ENCODE results near the gene FSTL4.
"Not testable (repeated sequence)": the region's sequence is repeated elsewhere in the genome, so short reads cannot be mapped to it uniquely, and the experiment has no call there.

The FSTL4 gene

DNA sequence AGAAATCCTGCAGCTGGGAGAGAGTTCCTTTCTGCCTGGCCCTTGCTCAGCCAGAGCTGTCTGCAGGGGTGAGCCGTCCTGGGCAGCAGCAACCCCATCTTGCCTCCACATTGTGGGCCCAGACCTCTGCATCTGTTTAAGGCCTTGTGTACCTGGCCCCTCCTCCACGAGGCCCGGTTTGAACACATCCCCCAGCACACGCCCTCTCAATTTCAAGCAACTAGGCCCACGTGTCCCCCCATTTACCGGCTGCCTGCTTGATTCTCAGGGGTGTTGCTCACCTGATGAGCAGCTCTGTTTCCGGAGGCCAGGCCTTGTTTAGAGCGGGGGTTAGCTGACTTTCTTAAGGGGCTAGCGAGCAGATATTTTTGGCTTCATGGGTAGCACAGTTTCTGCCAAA, 378.7 kb downstream of the FSTL4 start:
- DNase-seq (ENCODE audit: low read depth in 3 of 3, low spot score in 1 of 3), result no peak

DNA sequence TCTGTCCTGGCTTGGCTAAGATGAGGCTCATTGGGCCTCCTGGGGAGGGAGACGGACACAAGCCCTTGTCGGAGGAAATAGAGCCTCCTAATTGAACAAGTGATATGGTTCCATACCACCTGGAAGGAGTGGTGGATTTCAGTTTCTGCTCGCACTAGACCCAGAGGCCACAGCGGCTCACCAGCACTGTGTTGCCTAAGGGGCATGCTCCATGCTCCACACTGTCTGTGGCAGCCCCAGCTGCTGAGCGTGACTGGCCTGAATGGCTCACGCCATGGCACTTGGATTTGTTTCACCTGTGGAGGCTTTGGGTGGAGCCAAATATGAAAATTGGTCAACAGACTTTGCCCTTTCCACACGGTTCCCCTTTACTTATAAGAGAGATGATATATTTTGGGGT, 379.4 kb downstream of the FSTL4 start:
- no peak for DNase-seq (ENCODE audit: low read depth in 3 of 3, low spot score in 1 of 3)

DNA sequence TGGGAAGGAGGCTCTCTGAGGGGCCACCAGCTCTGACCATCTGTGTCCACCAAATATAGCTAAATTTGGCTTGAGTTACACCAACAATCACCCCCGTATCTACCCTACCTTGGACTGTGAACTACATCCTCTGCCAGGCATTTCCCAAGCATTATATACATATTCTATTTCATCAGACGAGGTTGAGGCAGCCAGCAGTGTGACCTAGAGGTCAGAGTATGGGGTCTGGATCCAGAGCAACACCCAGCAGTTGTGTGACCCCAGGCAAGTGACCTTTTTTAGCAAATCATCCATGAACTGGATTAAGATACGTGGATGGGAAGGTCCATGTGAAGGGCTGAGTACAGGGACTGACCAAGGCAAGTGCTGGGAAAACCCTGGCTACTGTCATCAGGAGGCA, 379.9 kb downstream of the FSTL4 start:
- no peak for DNase-seq (ENCODE audit: low read depth in 3 of 3, low spot score in 1 of 3)

DNA sequence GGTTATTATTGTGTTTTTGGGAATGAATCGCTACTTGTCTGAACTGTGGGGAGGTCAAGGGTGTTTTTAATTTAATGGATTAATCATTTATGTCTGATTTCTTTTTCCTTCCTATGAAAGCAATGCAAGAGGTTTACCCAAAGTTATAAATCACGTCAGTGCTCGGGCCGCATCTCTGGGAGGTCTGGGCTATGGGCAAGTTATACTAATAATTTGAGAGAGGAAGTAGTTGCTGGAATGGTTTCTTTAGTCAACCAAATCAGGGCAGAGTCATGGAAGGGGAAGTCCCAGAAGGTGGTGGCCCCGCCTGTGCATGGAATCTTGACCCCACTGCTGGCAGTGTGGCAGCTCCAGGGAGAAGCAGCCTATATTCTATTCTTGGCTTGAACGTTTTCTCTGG, 380.3 kb downstream of the FSTL4 start:
- no peak for DNase-seq (ENCODE audit: low read depth in 3 of 3, low spot score in 1 of 3)

DNA sequence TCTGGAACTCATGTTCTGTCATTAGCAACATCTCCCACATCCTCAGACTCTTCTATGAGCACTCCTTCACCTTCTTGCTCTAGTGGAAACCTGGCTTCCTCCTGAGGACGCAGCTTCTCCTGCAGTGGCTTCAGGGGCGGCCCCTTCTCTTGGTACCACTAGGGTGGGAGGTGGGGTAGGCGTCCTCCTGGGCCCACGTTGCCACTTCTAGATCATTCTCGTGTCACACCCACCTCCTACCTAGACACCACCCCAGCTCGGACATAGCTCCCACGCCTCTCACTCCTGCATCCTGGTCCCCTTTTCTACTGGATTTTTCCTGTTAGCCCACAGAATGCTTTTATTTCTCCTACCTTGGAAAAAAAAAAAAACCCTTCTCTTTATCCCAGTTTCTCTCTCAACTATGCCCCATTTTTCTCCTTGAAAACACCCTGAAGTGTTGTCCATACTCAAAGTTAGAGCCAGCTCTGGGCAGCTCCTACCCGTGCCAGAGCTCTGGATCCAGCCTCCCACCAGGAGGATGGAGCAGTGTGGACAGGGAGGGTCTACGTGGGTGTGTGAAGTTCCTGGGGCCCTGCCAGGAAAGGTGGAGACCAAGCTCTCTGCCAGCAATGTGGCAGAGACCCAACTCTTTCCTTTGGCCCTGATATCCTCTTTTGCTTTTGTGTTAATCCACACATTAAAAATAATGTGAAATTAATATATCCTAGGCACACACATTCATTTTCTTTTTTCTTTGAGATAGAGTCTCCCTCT, 381.3 kb downstream of the FSTL4 start:
- no peak for DNase-seq (ENCODE audit: low read depth in 3 of 3, low spot score in 1 of 3)

DNA sequence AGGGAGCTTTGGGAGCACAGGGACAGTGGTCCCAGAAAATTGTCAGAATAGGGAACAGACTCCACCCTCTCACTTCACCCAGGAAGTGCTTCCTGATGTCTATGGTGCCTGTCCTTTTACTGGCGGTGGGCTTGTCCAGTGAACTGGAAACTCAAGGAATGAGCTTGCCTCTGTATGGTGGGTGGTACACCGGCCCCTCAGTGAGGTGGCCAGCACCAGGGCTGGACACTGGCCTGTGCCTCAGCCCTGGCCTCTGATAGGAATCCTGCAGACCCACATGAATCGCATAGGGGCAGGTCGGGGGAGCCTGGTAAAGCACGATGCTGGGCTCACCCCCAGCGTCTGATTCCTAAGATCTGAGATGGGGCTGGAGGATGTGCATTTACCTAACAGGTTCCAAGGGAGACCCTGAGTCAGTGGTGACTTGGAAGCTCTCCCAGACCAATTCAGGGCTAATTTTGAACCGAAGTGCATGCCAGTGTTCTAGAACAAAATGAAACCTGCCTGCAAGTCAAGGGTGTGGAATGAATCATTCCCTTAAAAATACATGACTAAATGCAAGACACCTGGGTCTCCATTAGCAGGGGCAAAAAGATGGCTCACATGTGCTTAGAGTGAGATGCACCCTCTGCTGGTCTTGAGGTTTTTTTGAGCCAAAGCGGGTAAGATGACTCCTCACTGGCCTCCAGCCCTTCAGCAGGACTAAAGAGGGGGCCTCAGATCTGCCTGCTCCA, 382.2 kb downstream of the FSTL4 start:
- no peak for DNase-seq (ENCODE audit: low read depth in 3 of 3, low spot score in 1 of 3)

DNA sequence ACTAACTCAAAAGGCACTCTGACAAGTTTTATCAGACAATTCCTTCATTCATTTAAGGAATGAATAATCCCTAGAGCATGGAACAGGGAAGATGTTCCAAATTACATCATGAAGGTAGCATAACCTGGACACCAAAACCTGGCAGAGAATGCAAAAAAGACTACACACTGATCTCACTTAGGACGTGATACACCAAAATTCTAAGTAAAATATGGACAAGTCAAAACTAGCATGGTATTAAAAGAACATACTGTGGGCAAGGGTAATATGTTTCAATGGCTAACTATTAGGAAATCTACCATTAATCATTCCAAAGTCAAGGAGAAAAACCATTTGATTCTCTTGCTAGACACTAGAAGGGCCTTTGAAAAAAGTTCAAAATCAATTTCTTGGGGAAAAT, 384.0 kb downstream of the FSTL4 start:
- DNase-seq (ENCODE audit: low read depth in 3 of 3, low spot score in 1 of 3), result no peak

DNA sequence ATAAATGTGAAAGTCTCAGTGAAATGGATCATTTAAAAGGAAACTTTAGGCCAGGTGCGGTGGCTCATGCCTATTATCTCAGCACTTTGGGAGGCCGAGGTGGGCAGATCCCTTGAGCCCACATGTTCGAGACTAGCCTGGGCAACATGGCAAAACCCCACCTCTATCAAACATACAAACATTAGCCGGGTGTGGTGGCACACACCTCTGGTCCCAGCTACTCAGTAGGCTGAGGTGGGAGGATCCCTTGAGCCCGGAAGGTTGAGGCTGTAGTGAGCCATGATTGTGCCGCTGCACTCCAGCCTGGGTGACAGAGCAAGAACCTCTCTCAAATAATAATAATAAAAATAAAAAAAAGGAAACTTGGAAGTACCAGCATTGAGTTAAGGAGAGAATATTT, 384.4 kb downstream of the FSTL4 start:
- no peak for DNase-seq (ENCODE audit: low read depth in 3 of 3, low spot score in 1 of 3)

DNA sequence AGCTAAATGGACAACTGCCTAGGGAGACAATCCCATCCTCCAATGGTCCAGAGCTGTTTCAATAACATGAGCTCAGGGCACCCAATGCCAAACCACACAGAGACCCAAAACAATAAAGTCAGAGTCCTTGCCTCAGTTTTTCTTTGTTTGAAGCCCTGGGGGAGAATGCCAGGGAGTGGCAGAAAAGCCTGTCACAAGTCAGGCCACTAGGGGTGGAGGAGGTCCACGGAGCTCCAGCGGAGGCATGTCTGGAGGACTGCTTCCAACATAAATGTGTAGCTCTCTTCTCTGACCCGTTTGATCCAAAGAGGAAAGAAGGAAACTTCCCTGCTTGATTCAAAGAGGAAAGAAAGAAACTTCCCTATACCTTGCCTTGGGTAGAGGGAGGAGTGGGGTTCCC, 385.3 kb downstream of the FSTL4 start:
- no peak for DNase-seq (ENCODE audit: low read depth in 3 of 3, low spot score in 1 of 3)

DNA sequence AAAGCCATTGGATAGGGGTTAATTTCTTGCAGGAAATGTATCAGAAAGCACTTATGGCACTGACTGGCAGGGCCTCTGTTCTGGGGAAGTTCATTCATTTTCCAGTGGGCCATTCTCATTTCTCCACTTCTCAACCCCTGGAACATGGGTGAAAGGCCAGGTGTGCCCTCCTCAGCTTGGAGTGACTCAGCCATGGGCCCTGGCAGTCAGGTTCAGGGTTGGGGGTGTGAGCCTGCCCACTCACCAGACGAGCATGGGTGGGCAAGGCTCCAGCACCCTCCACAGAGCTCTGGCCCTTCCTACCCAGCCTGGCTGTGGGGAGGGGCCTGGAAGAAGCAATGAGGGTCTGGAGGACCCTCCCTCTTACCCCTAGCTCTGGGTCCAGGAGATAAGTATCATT, 386.2 kb downstream of the FSTL4 start:
- DNase-seq (ENCODE audit: low read depth in 3 of 3, low spot score in 1 of 3), result no peak

DNA sequence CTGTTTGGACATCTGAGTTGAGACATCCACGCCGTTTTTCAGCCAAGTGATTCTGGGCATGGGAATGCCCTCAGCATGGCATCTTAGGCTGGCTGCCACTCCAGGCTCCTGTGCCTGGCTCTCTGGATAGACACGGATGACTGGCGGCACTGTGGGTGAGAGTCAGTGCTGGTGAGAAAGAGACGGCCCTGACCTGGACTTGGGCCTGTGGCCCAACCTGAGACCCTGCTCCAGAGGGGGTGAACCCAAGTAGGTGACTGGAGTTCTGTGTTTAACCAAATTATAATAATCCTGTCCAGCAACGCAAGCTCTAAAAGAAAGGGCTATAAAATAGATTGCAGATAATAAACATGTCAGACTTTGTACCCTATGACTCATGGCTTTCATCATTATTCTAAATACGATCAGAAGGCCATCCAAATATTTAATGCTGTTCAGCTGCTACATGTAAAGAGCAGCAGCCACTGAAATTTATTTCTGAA, 386.6 kb downstream of the FSTL4 start:
- no peak for DNase-seq (ENCODE audit: low read depth in 3 of 3, low spot score in 1 of 3)

DNA sequence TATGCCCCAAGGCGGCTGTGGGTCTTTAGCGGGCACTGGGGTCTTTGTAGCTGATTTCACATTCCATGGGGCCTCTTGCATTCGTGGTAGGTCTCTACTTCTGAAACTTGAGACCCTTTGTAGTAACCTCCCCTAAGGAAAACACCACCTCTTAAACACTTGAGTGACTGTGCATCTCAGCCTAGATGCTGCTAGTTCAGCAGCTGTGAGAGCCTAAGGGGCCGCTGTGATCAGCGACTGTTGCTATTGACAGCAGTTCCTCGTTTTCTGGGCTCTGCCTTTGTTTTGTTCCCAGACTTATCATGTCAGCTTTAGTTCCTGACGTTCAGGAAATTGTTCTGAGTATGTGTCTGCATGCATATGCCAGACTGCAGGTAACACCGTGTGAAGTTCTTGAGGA, 389.4 kb downstream of the FSTL4 start:
- DNase-seq (ENCODE audit: low read depth in 3 of 3, low spot score in 1 of 3), result no peak

DNA sequence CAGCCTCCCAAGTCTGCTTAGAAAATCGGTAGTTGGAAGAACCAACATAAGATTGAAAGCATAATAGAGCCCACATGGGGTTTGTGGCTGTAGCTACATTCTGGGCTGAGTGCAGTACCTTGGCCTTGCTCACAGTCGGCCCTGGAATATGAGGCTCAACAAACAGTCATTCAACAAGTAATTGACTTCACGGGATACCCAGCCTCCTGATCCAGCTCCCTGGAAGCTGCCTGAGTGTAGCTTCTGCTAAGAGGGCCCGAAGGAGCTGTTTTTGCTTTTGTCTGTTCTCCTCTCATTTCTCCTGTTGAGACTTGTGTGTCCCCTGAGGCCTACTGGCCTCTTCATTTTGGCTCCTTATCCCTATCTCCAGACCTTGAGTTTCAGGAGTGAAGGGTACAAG, 389.8 kb downstream of the FSTL4 start:
- DNase-seq (ENCODE audit: low read depth in 3 of 3, low spot score in 1 of 3), result no peak

DNA sequence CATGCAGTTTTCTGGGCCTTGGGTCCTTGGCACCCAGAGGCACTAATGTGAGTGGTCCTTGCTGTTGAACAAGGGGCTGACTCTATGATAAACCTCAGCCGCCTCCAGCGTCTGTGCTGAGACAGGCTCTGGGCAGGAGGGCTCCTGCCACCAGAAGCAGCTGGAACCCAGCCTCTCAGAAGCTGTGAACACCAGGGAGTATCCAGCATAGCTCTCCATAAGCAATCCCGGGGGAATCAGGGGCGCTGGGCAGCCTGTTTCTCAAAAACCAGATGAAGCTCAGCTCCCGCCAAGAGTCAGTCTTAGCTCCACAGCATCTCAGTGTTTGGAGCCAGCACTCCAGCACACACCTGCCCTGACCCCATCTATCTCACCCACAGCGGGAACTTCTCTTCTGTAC, 390.3 kb downstream of the FSTL4 start:
- no peak for DNase-seq (ENCODE audit: low read depth in 3 of 3, low spot score in 1 of 3)

DNA sequence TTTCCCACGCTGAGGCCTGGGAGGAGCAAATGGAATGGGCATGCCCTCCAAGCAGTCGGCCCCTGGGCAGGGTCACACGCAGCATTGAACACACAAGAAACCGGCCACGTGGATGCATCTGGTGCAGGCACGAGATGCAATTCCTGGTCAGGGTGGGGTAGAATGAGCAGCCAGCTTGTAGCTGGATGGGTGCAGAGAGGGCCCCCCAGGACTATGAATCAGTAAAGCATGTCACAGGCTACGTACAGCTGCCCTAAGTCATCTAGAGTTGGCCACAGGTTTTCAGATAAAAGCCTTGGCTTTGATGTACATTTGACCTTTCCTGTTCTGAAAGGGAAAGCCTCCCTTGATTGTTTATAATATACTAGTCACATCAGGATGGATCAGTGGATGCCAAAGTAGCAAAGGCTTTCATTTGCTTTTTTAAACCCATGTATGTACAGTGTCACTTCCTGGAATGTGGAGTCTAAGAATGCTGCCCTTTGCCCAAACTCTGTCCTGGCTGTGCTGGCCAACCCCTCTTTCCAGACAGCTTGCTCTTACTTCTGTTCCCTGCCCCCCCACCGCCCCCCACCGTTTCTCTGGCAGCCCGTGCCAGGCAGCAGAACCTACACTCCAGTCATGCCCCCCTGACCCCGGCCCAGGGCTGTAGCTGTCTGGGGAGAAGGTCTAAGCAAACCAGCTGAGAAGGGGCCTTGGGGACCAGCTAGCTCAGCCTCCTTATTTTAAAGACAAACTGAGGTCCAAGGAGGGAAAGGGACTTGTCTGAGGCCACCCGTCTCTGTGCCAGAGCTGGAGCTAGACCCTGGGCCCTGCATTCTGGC, 391.3 kb downstream of the FSTL4 start:
- no peak for DNase-seq (ENCODE audit: low read depth in 3 of 3, low spot score in 1 of 3)

DNA sequence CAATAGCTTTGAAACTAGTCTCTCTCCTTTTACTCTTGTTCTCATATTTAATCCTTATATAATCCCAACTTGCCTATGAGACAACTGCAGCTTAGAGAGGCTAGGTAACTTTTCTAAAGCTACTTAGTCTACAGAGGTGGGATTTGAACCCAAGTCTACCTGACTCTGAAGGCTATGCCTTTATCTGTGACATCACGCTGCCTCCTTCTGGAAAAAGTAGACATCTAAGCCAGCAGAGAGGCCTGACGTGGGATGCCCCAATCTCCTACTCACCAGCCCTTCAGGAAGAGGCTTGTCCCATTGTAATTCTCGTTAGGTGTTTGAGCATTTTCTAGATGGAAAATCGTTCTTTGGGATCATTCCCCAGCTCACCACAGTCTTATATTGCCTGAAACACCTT, 393.0 kb downstream of the FSTL4 start:
- DNase-seq (ENCODE audit: low read depth in 3 of 3, low spot score in 1 of 3), result no peak

DNA sequence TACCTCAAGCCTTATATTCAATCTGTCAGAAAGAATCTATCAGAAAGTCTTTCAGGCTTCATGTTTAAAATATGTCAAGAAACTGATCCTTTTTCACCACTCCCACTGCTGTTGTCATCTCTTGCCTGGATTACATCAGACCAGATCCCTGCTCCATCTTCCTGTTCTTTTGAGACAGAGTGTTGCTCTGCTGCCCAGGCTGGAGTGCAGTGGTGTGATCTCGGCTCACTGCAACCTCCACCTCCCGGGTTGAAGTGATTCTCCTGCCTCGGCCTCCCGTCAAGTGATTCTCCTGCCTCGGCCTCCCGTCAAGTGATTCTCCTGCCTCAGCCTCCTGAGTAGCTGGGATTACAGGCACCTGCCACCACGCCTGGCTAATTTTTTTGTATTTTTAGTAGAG, 396.2 kb downstream of the FSTL4 start:
- not testable (repeated sequence) for DNase-seq (ENCODE audit: low read depth in 3 of 3, low spot score in 1 of 3)

DNA sequence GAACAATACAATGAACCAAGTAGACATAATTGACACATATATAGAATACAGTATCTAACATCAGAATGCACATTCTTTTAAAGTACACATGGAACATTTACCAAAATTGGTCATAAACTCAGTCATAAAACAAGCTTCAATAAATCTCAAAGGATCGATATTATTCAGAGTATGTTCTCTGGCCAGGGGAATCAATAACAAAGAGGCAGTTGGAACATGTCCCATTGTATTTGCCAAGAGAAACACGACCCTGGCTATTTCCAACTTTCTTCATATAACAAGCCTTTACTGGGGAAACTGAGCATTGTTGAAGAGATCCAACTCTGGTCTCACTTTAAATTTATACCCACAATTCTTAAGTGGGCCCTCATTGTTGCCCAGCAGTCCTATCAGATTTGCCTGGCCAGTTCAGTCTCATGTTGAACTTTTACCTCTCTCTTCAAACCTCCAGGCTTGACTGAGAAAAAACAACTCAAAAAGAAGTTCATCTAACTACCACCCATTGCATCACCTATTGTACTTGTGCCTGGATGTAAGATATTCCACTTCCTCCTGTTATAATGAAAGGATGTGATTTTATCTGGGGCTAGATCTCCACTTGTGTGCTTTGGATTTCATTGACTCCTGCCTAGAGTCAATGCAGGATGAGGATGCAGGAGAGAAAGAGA, 398.1 kb downstream of the FSTL4 start:
- DNase-seq (ENCODE audit: low read depth in 3 of 3, low spot score in 1 of 3), result no peak

DNA sequence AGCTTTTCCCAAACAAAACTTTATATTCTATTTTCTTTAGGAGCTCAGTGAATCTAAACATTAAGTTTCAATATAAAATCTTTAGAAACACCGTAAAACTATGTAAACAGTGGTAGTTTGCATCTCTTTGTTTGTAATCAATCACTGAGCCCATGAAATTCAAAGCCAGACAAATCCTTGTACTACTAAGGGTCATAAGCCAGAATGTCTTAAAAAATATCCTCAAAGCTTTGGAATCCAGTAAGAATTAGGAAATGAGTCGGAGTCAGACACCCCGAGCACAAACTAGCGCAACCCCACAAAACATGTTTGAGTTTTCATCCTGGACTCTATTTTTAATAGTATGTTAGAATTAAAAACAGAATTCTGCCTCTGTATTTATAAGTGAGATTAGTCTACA, 406.7 kb downstream of the FSTL4 start:
- DNase-seq (ENCODE audit: low read depth in 3 of 3, low spot score in 1 of 3), result no peak

DNA sequence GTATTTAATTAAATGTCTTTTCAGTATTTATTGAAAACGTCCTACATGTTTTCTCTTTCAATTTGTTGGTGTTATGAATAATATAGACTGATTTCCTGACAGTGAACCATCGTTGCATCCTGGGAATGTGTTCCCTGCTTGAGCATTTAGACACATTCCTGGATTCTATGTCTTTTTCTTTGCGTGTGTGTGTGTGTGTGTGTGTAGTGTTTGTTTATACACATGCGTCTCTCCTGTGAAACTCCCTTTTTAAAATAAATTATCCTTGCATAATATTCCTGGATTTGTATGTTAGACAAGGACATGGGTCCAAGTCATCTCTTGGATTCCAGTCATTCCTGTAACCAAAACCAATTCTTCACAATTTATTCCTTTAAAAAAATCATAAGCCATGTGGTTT, 407.1 kb downstream of the FSTL4 start:
- DNase-seq (ENCODE audit: low read depth in 3 of 3, low spot score in 1 of 3), result no peak
